Measurements from ENCODE around the gene CRYAB.

DNA sequence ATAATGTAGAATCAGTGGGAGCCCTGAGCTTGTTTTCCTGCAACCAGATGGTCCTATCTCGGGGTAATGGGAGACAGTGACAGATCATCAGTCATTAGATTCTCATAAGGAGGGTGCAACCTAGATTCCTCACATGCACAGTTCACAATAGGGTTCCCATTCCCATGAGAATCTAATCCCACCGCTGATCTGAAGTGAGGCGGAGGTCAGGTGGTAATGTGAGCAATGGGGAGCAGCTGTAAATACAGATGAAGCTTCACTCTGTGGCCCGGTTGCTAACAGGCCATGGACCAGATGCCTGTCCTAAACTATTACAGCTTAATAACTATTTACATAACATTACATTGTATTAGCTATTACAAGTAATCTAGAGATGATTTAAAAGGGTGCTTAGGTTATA lies 42.6 kb upstream of the CRYAB start:
- TF ChIP-seq, protein P1, sequence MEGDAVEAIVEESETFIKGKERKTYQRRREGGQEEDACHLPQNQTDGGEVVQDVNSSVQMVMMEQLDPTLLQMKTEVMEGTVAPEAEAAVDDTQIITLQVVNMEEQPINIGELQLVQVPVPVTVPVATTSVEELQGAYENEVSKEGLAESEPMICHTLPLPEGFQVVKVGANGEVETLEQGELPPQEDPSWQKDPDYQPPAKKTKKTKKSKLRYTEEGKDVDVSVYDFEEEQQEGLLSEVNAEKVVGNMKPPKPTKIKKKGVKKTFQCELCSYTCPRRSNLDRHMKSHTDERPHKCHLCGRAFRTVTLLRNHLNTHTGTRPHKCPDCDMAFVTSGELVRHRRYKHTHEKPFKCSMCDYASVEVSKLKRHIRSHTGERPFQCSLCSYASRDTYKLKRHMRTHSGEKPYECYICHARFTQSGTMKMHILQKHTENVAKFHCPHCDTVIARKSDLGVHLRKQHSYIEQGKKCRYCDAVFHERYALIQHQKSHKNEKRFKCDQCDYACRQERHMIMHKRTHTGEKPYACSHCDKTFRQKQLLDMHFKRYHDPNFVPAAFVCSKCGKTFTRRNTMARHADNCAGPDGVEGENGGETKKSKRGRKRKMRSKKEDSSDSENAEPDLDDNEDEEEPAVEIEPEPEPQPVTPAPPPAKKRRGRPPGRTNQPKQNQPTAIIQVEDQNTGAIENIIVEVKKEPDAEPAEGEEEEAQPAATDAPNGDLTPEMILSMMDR (IDR thresholded peaks at IDR 0.05; ENCODE audit: low read length): no peak
- TF ChIP-seq EZH2 (optimal IDR thresholded peaks at IDR 0.05; ENCODE audit: low read depth, low read length): no peak

Data from MM.1S (cell line).